ENCODE measurements around the gene ERFL. TPM values are rescaled to one million over a fixed set of nuclear protein-coding genes. Genes with fewer than 3 reads are reported as not detected.

The ERFL gene
- total RNA-seq, 1 experiment from 2014 or later = 0.79 TPM

- CTCF ChIA-PET = no interaction called here
Measured at GRCh38 chr19:41868989-41869300, 59.3 kb downstream of the ERFL start.

More at GRCh38 chr19:41868989-41869300, 59.3 kb downstream of the ERFL start:
- Histone ChIP-seq H3K9me2 (ENCODE audit: insufficient read depth) (no peaks in the 10 kb centered on the region), H4K20me1 (ENCODE audit: insufficient read depth) (peaks cover 54% of the 10 kb centered on the region; the same call in 1 of the 2 replicates), H3K4me2 (ENCODE audit: low read length) (no peak overlapping the region), H3K27ac (ENCODE audit: low read depth, low read length) (peak overlapping the region; percentile 13; the same call in 1 of the 2 replicates), H3K4me1 (ENCODE audit: control insufficient read depth in 1 of 2, insufficient read depth in 2 of 2, low read length in 2 of 2) (peaks cover 0 to 52% of the 10 kb centered on the region in 2 experiments; a peak in 2 of 4 replicates), H3K36me3 (ENCODE audit: control insufficient read depth in 1 of 2, insufficient read depth in 2 of 2, low read length in 2 of 2) (peaks cover 54 to 72% of the 10 kb centered on the region in 2 experiments), H3K27me3 (ENCODE audit: insufficient read depth, low read length) (no peaks in the 10 kb centered on the region), H3K79me2 (ENCODE audit: insufficient read depth, low read length) (peaks cover 60% of the 10 kb centered on the region), H2AFZ (ENCODE audit: low read depth, low read length, poor library complexity, severe bottlenecking) (no peak overlapping the region), H3K9me3 (ENCODE audit: control insufficient read depth in 1 of 2, insufficient read depth in 1 of 2, low read depth in 1 of 2, low read length in 2 of 2) (no peaks in the 10 kb centered on the region), H3K9ac (ENCODE audit: low read length) (no peak overlapping the region), H3K4me3 (replicated peaks in 1 of 2; ENCODE audit: low read depth in 1 of 2, low read length in 2 of 2) (no peak overlapping the region)
- TF ChIP-seq POLR2AphosphoS5 (IDR thresholded peaks at IDR 0.05; ENCODE audit: low read depth, low read length) = no peak
- no peak for TF ChIP-seq SP1 (IDR thresholded peaks at IDR 0.05; ENCODE audit: low read depth)
- no peak for TF ChIP-seq SRF (IDR thresholded peaks at IDR 0.05; ENCODE audit: low read depth)
- TF ChIP-seq YY1 (IDR thresholded peaks at IDR 0.05; ENCODE audit: extremely low read depth, insufficient replicate concordance, low read depth, low read length) = no peak
- no peak for TF ChIP-seq SIN3A (IDR thresholded peaks at IDR 0.05; ENCODE audit: low read depth)
- no peak for TF ChIP-seq EZH2phosphoT487 (IDR thresholded peaks at IDR 0.05; ENCODE audit: borderline replicate concordance)
- TF ChIP-seq JUND (IDR thresholded peaks at IDR 0.05) = no peak
- no peak for TF ChIP-seq TCF7L2 (IDR thresholded peaks at IDR 0.05; ENCODE audit: borderline replicate concordance, extremely low read depth, insufficient read depth, insufficient read length)
- no peak for TF ChIP-seq ZNF274 (IDR thresholded peaks at IDR 0.05; ENCODE audit: low read depth, low read length)
- TF ChIP-seq CEBPB (IDR thresholded peaks at IDR 0.05; ENCODE audit: low read depth) = no peak
- no peak for TF ChIP-seq CTCF (IDR thresholded peaks at IDR 0.05 in 2 of 3, conservative IDR thresholded peaks at IDR 0.05 in 1 of 3; ENCODE audit: borderline replicate concordance in 1 of 3, insufficient read depth in 1 of 3, low read depth in 2 of 3, low read length in 2 of 3)
- no peak for TF ChIP-seq EGR1 (IDR thresholded peaks at IDR 0.05; ENCODE audit: low read depth)
- ChIA-PET RAD21 (ENCODE audit: low non-redundant PET in 1 of 2, low total read pairs in 2 of 2, uncharacterized antibody in 2 of 2, unreplicated experiment in 2 of 2) (no interaction called here), POLR2A (interaction anchor here (0.9 kb wide), 1 partner anchor 9 kb away, joined by 5 read pairs; the partner anchor contains the start of gene RPS19)
- intact Hi-C loops (cut with micrococcal nuclease) = no loop called here
- no TSS peak for BruUV-seq (replicated peaks)
- no peak for ATAC-seq
- DNase-seq (ENCODE audit: low read depth, low spot score) = no peak

Data from HCT116 (cell line).